Neuronal stem cell (in vitro differentiated cells): ENCODE results near the gene SMAD3.

ENCODE experiments used
- DNase-seq: peaks from one replicate; pipeline ENCODE4 v3.0.0-alpha.2; 2013; ENCODE audit warnings: low spot score
- H2AFZ ChIP-seq: one replicate; pipeline ENCODE4 v1.6.1; 2013; ENCODE audit warnings: mild to moderate bottlenecking, low read length, inconsistent platforms
- H2AK5ac ChIP-seq: 2 replicates; pipeline ENCODE4 v1.6.1; 2013; ENCODE audit warnings: low read depth, mild to moderate bottlenecking, inconsistent platforms, low read length, moderate library complexity, mixed read lengths
- H2BK120ac ChIP-seq: 2 replicates; pipeline ENCODE4 v1.6.1; 2013; ENCODE audit warnings: low read depth, mild to moderate bottlenecking, inconsistent platforms, low read length, moderate library complexity, mixed read lengths
- H2BK12ac ChIP-seq: one replicate; pipeline ENCODE4 v1.6.1; 2013; ENCODE audit warnings: low read length, inconsistent platforms
- H2BK15ac ChIP-seq: 2 replicates; pipeline ENCODE4 v1.6.1; 2013; ENCODE audit warnings: mild to moderate bottlenecking, low read length, inconsistent platforms, mixed read lengths
- H2BK5ac ChIP-seq: one replicate; pipeline ENCODE4 v1.6.1; 2013; ENCODE audit warnings: inconsistent platforms, mild to moderate bottlenecking, low read length, moderate library complexity
- H3K14ac ChIP-seq: one replicate; pipeline ENCODE4 v1.6.1; 2013; ENCODE audit warnings: low read length, inconsistent platforms
- H3K18ac ChIP-seq: 2 replicates; pipeline ENCODE4 v1.6.1; 2013; ENCODE audit warnings: low read length, inconsistent platforms
- H3K23ac ChIP-seq: 2 replicates; pipeline ENCODE4 v1.6.1; 2013; ENCODE audit warnings: low read depth, mild to moderate bottlenecking, mixed read lengths, low read length, inconsistent platforms; ENCODE audit not compliant: poor library complexity
- H3K27ac ChIP-seq: replicated peaks from 3 replicates; pipeline ENCODE4 v1.5.1; 2013; ENCODE audit warnings: low read length, inconsistent platforms
- H3K27me3 ChIP-seq, 3 experiments: 2 replicates each; pipeline ENCODE4 v1.6.1; 2013; ENCODE audit warnings: low read length in 3 of 3, mild to moderate bottlenecking in 2 of 3, inconsistent platforms in 1 of 3, low read depth in 1 of 3, mixed read lengths in 1 of 3, moderate library complexity in 1 of 3; ENCODE audit not compliant: control insufficient read depth in 3 of 3, insufficient read depth in 3 of 3
- H3K36me3 ChIP-seq, 2 donors: replicated peaks in 1 of 2; 2 replicates each; pipeline ENCODE4 v1.6.1; 2013; ENCODE audit warnings: low read length in 2 of 2; ENCODE audit not compliant: control insufficient read depth in 2 of 2, insufficient read depth in 2 of 2
- H3K4ac ChIP-seq: 2 replicates; pipeline ENCODE4 v1.6.1; 2013; ENCODE audit warnings: inconsistent platforms, mild to moderate bottlenecking, low read length, moderate library complexity
- H3K4me1 ChIP-seq, 2 donors: 1 replicate in 1 of 2; 2 replicates in 1 of 2; pipeline ENCODE4 v1.6.1; 2013; ENCODE audit warnings: low read length in 2 of 2, low read depth in 1 of 2; ENCODE audit not compliant: control insufficient read depth in 2 of 2, insufficient read depth in 1 of 2
- H3K4me2 ChIP-seq: one replicate; pipeline ENCODE4 v1.6.1; 2013; ENCODE audit warnings: mild to moderate bottlenecking, low read length, inconsistent platforms; ENCODE audit not compliant: insufficient read depth, poor library complexity, severe bottlenecking
- H3K4me3 ChIP-seq, 2 donors: 2 replicates each; pipeline ENCODE4 v1.5.1; 2013; ENCODE audit warnings: low read length in 2 of 2, mild to moderate bottlenecking in 2 of 2, inconsistent platforms in 1 of 2, moderate library complexity in 1 of 2
- H3K79me1 ChIP-seq: one replicate; pipeline ENCODE4 v1.6.1; 2013; ENCODE audit warnings: low read depth, mild to moderate bottlenecking, inconsistent platforms, low read length, moderate library complexity
- H3K9ac ChIP-seq: one replicate; pipeline ENCODE4 v1.6.1; 2013; ENCODE audit warnings: mild to moderate bottlenecking, low read depth, low read length, inconsistent platforms; ENCODE audit not compliant: poor library complexity
- H3K9me3 ChIP-seq, 2 donors: replicated peaks in 1 of 2; 2 replicates each; pipeline versions ENCODE3 to v1.6.1; 2013; ENCODE audit warnings: low read length in 2 of 2, mild to moderate bottlenecking in 2 of 2, inconsistent platforms in 1 of 2, low read depth in 1 of 2, mixed read lengths in 1 of 2, moderate library complexity in 1 of 2; ENCODE audit not compliant: control insufficient read depth in 2 of 2, insufficient read depth in 1 of 2
- H4K8ac ChIP-seq: one replicate; pipeline ENCODE4 v1.6.1; 2013; ENCODE audit warnings: low read depth, mild to moderate bottlenecking, inconsistent platforms, low read length, moderate library complexity
- H4K91ac ChIP-seq: one replicate; pipeline ENCODE4 v1.6.1; 2013; ENCODE audit warnings: low read length, low read depth, mild to moderate bottlenecking, inconsistent platforms; ENCODE audit not compliant: poor library complexity
- WGBS, 2 donors: extraction: QIAGEN DNeasy Blood & Tissue Kit; methylation state at CpG; one replicate each; pipeline ENCODE4 v1.1.7; 2013; ENCODE audit warnings: missing lambda C conversion rate in 2 of 2, mixed read lengths in 1 of 2; ENCODE audit not compliant: insufficient read length in 2 of 2, insufficient replicate concordance in 1 of 2; ENCODE audit errors: extremely low coverage in 2 of 2; 5-methylcytosine and 5-hydroxymethylcytosine counted together

SMAD3 gene

GRCh38 chr15:67080900-67081431 lies 15.6 kb downstream of the SMAD3 start:
- no peak overlapping the region for H4K91ac ChIP-seq
- no peak overlapping the region for H2AK5ac ChIP-seq
- H3K23ac ChIP-seq = no peak overlapping the region
- no peak for DNase-seq
- H3K79me1 ChIP-seq = peaks cover 11% of the 10 kb centered on the region
- peaks cover 0 to 7% of the 10 kb centered on the region in 2 donors for H3K9me3 ChIP-seq
- no peaks in the 10 kb centered on the region for H3K27me3 ChIP-seq
- H3K4me1 ChIP-seq = peaks cover 0 to 15% of the 10 kb centered on the region in 2 donors
- H3K4me2 ChIP-seq = no peak overlapping the region
- H3K14ac ChIP-seq = no peak overlapping the region
- no peak overlapping the region for H3K4ac ChIP-seq
- H2BK120ac ChIP-seq = no peak overlapping the region
- no peak overlapping the region for H2BK15ac ChIP-seq
- H4K8ac ChIP-seq = no peak overlapping the region
- H3K27ac ChIP-seq = no peak overlapping the region
- H3K9ac ChIP-seq = no peak overlapping the region
- no peak overlapping the region for H3K4me3 ChIP-seq
- no peak overlapping the region for H3K18ac ChIP-seq
- peaks cover 0 to 76% of the 10 kb centered on the region in 2 donors for H3K36me3 ChIP-seq
- H2AFZ ChIP-seq = no peak overlapping the region
- WGBS, 2 donors = no CpG with 5 or more reads among the region's 10 CpGs
- no peak overlapping the region for H2BK5ac ChIP-seq
- H2BK12ac ChIP-seq = no peak overlapping the region

GRCh38 chr15:67082007-67082536 lies 16.7 kb downstream of the SMAD3 start:
- H3K18ac ChIP-seq = no peak overlapping the region
- peaks cover 9% of the 10 kb centered on the region for H3K79me1 ChIP-seq
- no peak overlapping the region for H3K4me3 ChIP-seq
- no peak overlapping the region for H2BK12ac ChIP-seq
- no peak overlapping the region for H2AFZ ChIP-seq
- H3K4ac ChIP-seq = no peak overlapping the region
- peaks cover 0 to 7% of the 10 kb centered on the region in 2 donors for H3K9me3 ChIP-seq
- H3K36me3 ChIP-seq = peaks cover 0 to 74% of the 10 kb centered on the region in 2 donors
- H2BK120ac ChIP-seq = no peak overlapping the region
- H2BK15ac ChIP-seq = no peak overlapping the region
- no peak overlapping the region for H4K8ac ChIP-seq
- no peak overlapping the region for H3K14ac ChIP-seq
- H3K23ac ChIP-seq = no peak overlapping the region
- WGBS, 2 donors = no CpG with 5 or more reads among the region's 3 CpGs
- DNase-seq = no peak
- H2BK5ac ChIP-seq = no peak overlapping the region
- H3K4me1 ChIP-seq = peaks cover 0 to 16% of the 10 kb centered on the region in 2 donors
- H3K27ac ChIP-seq = no peak overlapping the region
- H3K27me3 ChIP-seq = no peaks in the 10 kb centered on the region
- no peak overlapping the region for H4K91ac ChIP-seq
- H3K9ac ChIP-seq = no peak overlapping the region
- no peak overlapping the region for H3K4me2 ChIP-seq
- H2AK5ac ChIP-seq = no peak overlapping the region

- H2AFZ ChIP-seq = no peak overlapping the region
- no peaks in the 10 kb centered on the region for H3K27me3 ChIP-seq
- no peak overlapping the region for H4K8ac ChIP-seq
- H2BK12ac ChIP-seq = no peak overlapping the region
- H4K91ac ChIP-seq = no peak overlapping the region
- peaks cover 8% of the 10 kb centered on the region for H3K79me1 ChIP-seq
- H3K27ac ChIP-seq = no peak overlapping the region
- peak overlapping the region; percentile 41 for H3K18ac ChIP-seq
- H3K4me1 ChIP-seq = peaks cover 0 to 23% of the 10 kb centered on the region in 2 donors
- H2BK5ac ChIP-seq = no peak overlapping the region
- peaks cover 0 to 66% of the 10 kb centered on the region in 2 donors for H3K36me3 ChIP-seq
- H3K23ac ChIP-seq = no peak overlapping the region
- H3K14ac ChIP-seq = no peak overlapping the region
- no peak overlapping the region for H2AK5ac ChIP-seq
- H3K9ac ChIP-seq = no peak overlapping the region
- H3K4ac ChIP-seq = no peak overlapping the region
- no peak overlapping the region for H3K4me3 ChIP-seq
- H2BK15ac ChIP-seq = no peak overlapping the region
- DNase-seq = no peak
- WGBS, 2 donors = no CpG with 5 or more reads among the region's 12 CpGs
- no peak overlapping the region for H3K4me2 ChIP-seq
- no peak overlapping the region for H2BK120ac ChIP-seq
- H3K9me3 ChIP-seq = peaks cover 0 to 7% of the 10 kb centered on the region in 2 donors
Measured at GRCh38 chr15:67083135-67083762, 17.8 kb downstream of the SMAD3 start.

GRCh38 chr15:67084561-67084960 lies 19.2 kb downstream of the SMAD3 start:
- no peak overlapping the region for H2AK5ac ChIP-seq
- H3K27ac ChIP-seq = no peak overlapping the region
- no peak overlapping the region for H3K4me2 ChIP-seq
- peaks cover 0 to 7% of the 10 kb centered on the region in 2 donors for H3K9me3 ChIP-seq
- no peak overlapping the region for H4K8ac ChIP-seq
- no peak overlapping the region for H2BK120ac ChIP-seq
- WGBS, 2 donors = no CpG with 5 or more reads among the region's 7 CpGs
- no peak overlapping the region for H2BK12ac ChIP-seq
- H3K18ac ChIP-seq = peak overlapping the region; percentile 45
- no peak overlapping the region for H4K91ac ChIP-seq
- H3K4me1 ChIP-seq = peaks cover 4 to 29% of the 10 kb centered on the region in 2 donors
- peaks cover 11% of the 10 kb centered on the region for H3K79me1 ChIP-seq
- H3K23ac ChIP-seq = no peak overlapping the region
- H3K36me3 ChIP-seq = peaks cover 0 to 61% of the 10 kb centered on the region in 2 donors
- no peak overlapping the region for H3K4me3 ChIP-seq
- H3K14ac ChIP-seq = no peak overlapping the region
- H2BK15ac ChIP-seq = no peak overlapping the region
- no peaks in the 10 kb centered on the region for H3K27me3 ChIP-seq
- H2AFZ ChIP-seq = no peak overlapping the region
- no peak overlapping the region for H3K4ac ChIP-seq
- H3K9ac ChIP-seq = no peak overlapping the region
- no peak overlapping the region for H2BK5ac ChIP-seq
- DNase-seq = no peak
